H1 (cell line): Measurements from ENCODE around the gene TRAPPC3. TPM values are rescaled to one million over a fixed set of nuclear protein-coding genes. Genes with fewer than 3 reads are reported as not detected.

Source experiments
- CTCF ChIA-PET: fragments of 300-600 bp; sonication (Branson Sonifier 250); formaldehyde crosslinking; loops from one replicate; lab custom pipeline; 2021; ENCODE audit not compliant: partially characterized antibody; lab: Charles Lee
- POLR2A ChIA-PET: fragments of 300-600 bp; sonication (Branson Sonifier 250); formaldehyde crosslinking; loops from one replicate; lab custom pipeline; 2021; ENCODE audit warnings: inconsistent platforms; ENCODE audit not compliant: partially characterized antibody; lab: Charles Lee
- DNase-seq, 2 experiments: peaks; one replicate each; pipeline versions ENCODE4 v3.0.0 to v3.0.0-alpha.2; 2010 to 2022; ENCODE audit warnings: low spot score in 2 of 2, low read depth in 1 of 2, mixed read lengths in 1 of 2
- FAIRE-seq: peaks from 2 replicates; lab custom pipeline; 2011; peaks lifted over from hg19 to GRCh38; lab: Jason Lieb, UNC
- H2AFZ ChIP-seq: 2 replicates; pipeline ENCODE4 v1.8.1; 2012; ENCODE audit warnings: low read length, inconsistent platforms
- H2AK5ac ChIP-seq: 2 replicates; pipeline ENCODE4 v1.6.1; 2013; ENCODE audit warnings: low read depth, low read length
- H2BK120ac ChIP-seq: replicated peaks from 2 replicates; pipeline ENCODE3; 2013; ENCODE audit warnings: low read depth, low read length, inconsistent platforms
- H2BK12ac ChIP-seq: 2 replicates; pipeline ENCODE4 v1.6.1; 2013; ENCODE audit warnings: low read depth, low read length
- H2BK15ac ChIP-seq: 2 replicates; pipeline ENCODE4 v1.6.1; 2013; ENCODE audit warnings: low read length
- H2BK20ac ChIP-seq: 2 replicates; pipeline ENCODE4 v1.6.1; 2013; ENCODE audit warnings: low read length
- H2BK5ac ChIP-seq: 2 replicates; pipeline ENCODE4 v1.6.1; 2013; ENCODE audit warnings: low read depth, low read length
- H3K14ac ChIP-seq: 2 replicates; pipeline ENCODE4 v1.6.1; 2013; ENCODE audit warnings: inconsistent platforms; ENCODE audit not compliant: insufficient read length
- H3K18ac ChIP-seq: 2 replicates; pipeline ENCODE4 v1.6.1; 2013; ENCODE audit warnings: low read length; ENCODE audit errors: extremely low read depth
- H3K23ac ChIP-seq: 2 replicates; pipeline ENCODE4 v1.6.1; 2013; ENCODE audit warnings: inconsistent platforms; ENCODE audit not compliant: insufficient read length
- H3K23me2 ChIP-seq: 2 replicates; pipeline ENCODE4 v1.6.1; 2013; ENCODE audit warnings: low read depth, low read length
- H3K27ac ChIP-seq: 2 replicates; pipeline ENCODE4 v1.6.1; 2011; ENCODE audit warnings: low read depth, low read length, inconsistent platforms
- H3K27me3 ChIP-seq, 4 experiments: replicated peaks in 1 of 4; 1 replicate in 1 of 4; 2 replicates in 3 of 4; pipeline versions ENCODE4 v1.6.1 to v1.8.1; 2011 to 2013; ENCODE audit warnings: low read length in 3 of 4, mild to moderate bottlenecking in 3 of 4, inconsistent platforms in 2 of 4, mixed read lengths in 2 of 4, moderate library complexity in 1 of 4; ENCODE audit not compliant: control insufficient read depth in 3 of 4, insufficient read depth in 3 of 4; ENCODE audit errors: extremely low read depth in 1 of 4
- H3K36me3 ChIP-seq, 4 experiments: 2 replicates each; pipeline versions ENCODE4 v1.6.1 to v1.8.1; 2011 to 2013; ENCODE audit warnings: mild to moderate bottlenecking in 4 of 4, low read length in 3 of 4, moderate library complexity in 2 of 4, control low read depth in 1 of 4, inconsistent platforms in 1 of 4; ENCODE audit not compliant: insufficient read depth in 4 of 4, control insufficient read depth in 2 of 4
- H3K4ac ChIP-seq: replicated peaks from 2 replicates; pipeline ENCODE3; 2013; ENCODE audit warnings: low read length, low read depth, mixed read lengths, inconsistent platforms; ENCODE audit not compliant: insufficient read length
- H3K4me1 ChIP-seq, 4 experiments: replicated peaks in 1 of 4; 1 replicate in 1 of 4; 2 replicates in 3 of 4; pipeline versions ENCODE4 v1.6.1 to v1.8.1; 2011 to 2013; ENCODE audit warnings: low read length in 3 of 4, inconsistent platforms in 2 of 4, mixed read lengths in 1 of 4; ENCODE audit not compliant: insufficient read depth in 4 of 4, control insufficient read depth in 3 of 4
- H3K4me2 ChIP-seq, 2 experiments: 2 replicates each; pipeline versions ENCODE4 v1.6.1 to v1.8.1; 2011 to 2013; ENCODE audit warnings: low read depth in 2 of 2, low read length in 2 of 2, control low read depth in 1 of 2, inconsistent platforms in 1 of 2, mild to moderate bottlenecking in 1 of 2; ENCODE audit not compliant: insufficient read depth in 1 of 2
- H3K4me3 ChIP-seq, 4 experiments: fragments of 200-600, 300-600 bp in 1 of 4; sonication (generic), shearing (Covaris generic), sonication (Bioruptor Twin) in 1 of 4; 2 replicates each; pipeline versions ENCODE4 v1.5.1 to v1.8.1; 2011 to 2016; ENCODE audit warnings: low read length in 4 of 4, low read depth in 3 of 4, control low read depth in 2 of 4, inconsistent platforms in 2 of 4, mild to moderate bottlenecking in 2 of 4, mixed read lengths in 1 of 4, moderate library complexity in 1 of 4; ENCODE audit not compliant: insufficient read depth in 2 of 4; ENCODE audit errors: extremely low read depth in 1 of 4
- H3K56ac ChIP-seq: replicated peaks from 2 replicates; pipeline ENCODE3; 2013; ENCODE audit warnings: low read depth, mild to moderate bottlenecking, mixed read lengths, low read length, inconsistent platforms; ENCODE audit not compliant: insufficient read length
- H3K79me1 ChIP-seq: 2 replicates; pipeline ENCODE4 v1.6.1; 2013; ENCODE audit warnings: low read depth, low read length, control low read depth
- H3K79me2 ChIP-seq, 2 experiments: 2 replicates each; pipeline versions ENCODE4 v1.6.1 to v1.8.1; 2012 to 2013; ENCODE audit warnings: low read length in 2 of 2, mild to moderate bottlenecking in 2 of 2, inconsistent platforms in 1 of 2; ENCODE audit not compliant: insufficient read depth in 2 of 2, control insufficient read depth in 1 of 2
- H3K9ac ChIP-seq, 4 experiments: replicated peaks in 1 of 4; 1 replicate in 1 of 4; 2 replicates in 3 of 4; pipeline versions ENCODE4 v1.6.1 to v1.8.1; 2011 to 2013; ENCODE audit warnings: low read depth in 3 of 4, low read length in 3 of 4, control low read depth in 2 of 4, mild to moderate bottlenecking in 2 of 4, moderate library complexity in 2 of 4, inconsistent platforms in 1 of 4; ENCODE audit errors: extremely low read depth in 1 of 4
- H3K9me3 ChIP-seq, 2 experiments: 2 replicates each; pipeline versions ENCODE4 v1.6.1 to v1.8.1; 2012 to 2013; ENCODE audit warnings: mild to moderate bottlenecking in 2 of 2, moderate library complexity in 2 of 2, control low read depth in 1 of 2, inconsistent platforms in 1 of 2, low read depth in 1 of 2, low read length in 1 of 2, mixed read lengths in 1 of 2; ENCODE audit not compliant: insufficient read depth in 2 of 2
- H4K20me1 ChIP-seq, 2 experiments: replicated peaks in 1 of 2; 2 replicates each; pipeline versions ENCODE3 to v1.8.1; 2011 to 2013; ENCODE audit warnings: inconsistent platforms in 2 of 2, low read length in 2 of 2, mild to moderate bottlenecking in 1 of 2; ENCODE audit not compliant: insufficient read depth in 2 of 2, control insufficient read depth in 1 of 2
- H4K5ac ChIP-seq: 2 replicates; pipeline ENCODE4 v1.6.1; 2013; ENCODE audit warnings: low read length, low read depth, mixed read lengths, inconsistent platforms; ENCODE audit not compliant: insufficient read length
- H4K8ac ChIP-seq: 2 replicates; pipeline ENCODE4 v1.8.0; 2013; ENCODE audit warnings: mild to moderate bottlenecking, moderate library complexity, low read length, inconsistent platforms; ENCODE audit not compliant: insufficient read depth; ENCODE audit errors: extremely low read depth
- H4K91ac ChIP-seq: replicated peaks from 2 replicates; pipeline ENCODE3; 2013; ENCODE audit warnings: low read length, mixed read lengths, inconsistent platforms; ENCODE audit not compliant: insufficient read length
- CEBPB ChIP-seq: IDR thresholded peaks from 2 replicates; pipeline ENCODE4 v1.6.1; 2012; ENCODE audit warnings: low read depth, low read length
- CREB1 ChIP-seq: IDR thresholded peaks from 2 replicates; pipeline ENCODE4 v1.6.1; 2012; ENCODE audit warnings: inconsistent platforms
- HDAC2 ChIP-seq, 2 experiments: fragments of 300-600 bp in 1 of 2; sonication (generic) in 1 of 2; IDR thresholded peaks; 2 replicates each; pipeline ENCODE4 v1.6.1; 2011 to 2012; ENCODE audit warnings: low read depth in 2 of 2, low read length in 2 of 2, mild to moderate bottlenecking in 2 of 2, moderate library complexity in 2 of 2, borderline replicate concordance in 1 of 2, inconsistent platforms in 1 of 2
- KDM1A ChIP-seq: fragments of 200-600, 300-600 bp; sonication (generic); IDR thresholded peaks from 2 replicates; pipeline ENCODE4 v1.7.1; 2016; ENCODE audit warnings: mild to moderate bottlenecking, low read length, borderline replicate concordance
- POLR2A ChIP-seq, 2 experiments: IDR thresholded peaks; 1 replicate in 1 of 2; 2 replicates in 1 of 2; pipeline ENCODE4 v1.6.1; 2011; ENCODE audit warnings: low read depth in 2 of 2, low read length in 2 of 2, mild to moderate bottlenecking in 2 of 2; ENCODE audit errors: control extremely low read depth in 1 of 2
- POU5F1 ChIP-seq: IDR thresholded peaks from 2 replicates; pipeline ENCODE4 v1.6.1; 2011; ENCODE audit warnings: low read depth, mild to moderate bottlenecking, low read length, moderate library complexity
- RFX5 ChIP-seq: IDR thresholded peaks from 2 replicates; pipeline ENCODE4 v1.6.1; 2011; ENCODE audit warnings: low read depth, low read length, improper control_type of control experiment, borderline replicate concordance
- RNF2 ChIP-seq: fragments of 200-900, 300-1000 bp; sonication (generic); IDR thresholded peaks from 2 replicates; pipeline ENCODE4 v1.7.1; 2016; ENCODE audit warnings: borderline replicate concordance, low read depth, mild to moderate bottlenecking, antibody characterized with exemption, low read length; ENCODE audit not compliant: poor library complexity, severe bottlenecking; ENCODE audit errors: missing control alignments
- RXRA ChIP-seq: IDR thresholded peaks from 2 replicates; pipeline ENCODE4 v1.6.1; 2011; ENCODE audit warnings: low read depth, mild to moderate bottlenecking, low read length, moderate library complexity; ENCODE audit not compliant: insufficient read depth
- SAP30 ChIP-seq: fragments of 300-600 bp; sonication (generic); IDR thresholded peaks from 2 replicates; pipeline ENCODE4 v1.7.1; 2012; ENCODE audit warnings: low read length, moderate library complexity, mild to moderate bottlenecking, inconsistent platforms; ENCODE audit not compliant: insufficient read depth, insufficient replicate concordance
- SP1 ChIP-seq: IDR thresholded peaks from 2 replicates; pipeline ENCODE4 v1.6.1; 2011; ENCODE audit warnings: low read depth, low read length
- SP4 ChIP-seq: IDR thresholded peaks from 2 replicates; pipeline ENCODE4 v1.6.1; 2012; ENCODE audit warnings: low read length, inconsistent platforms
- SUZ12 ChIP-seq: fragments of 200-600 bp; sonication (generic); IDR thresholded peaks from 2 replicates; pipeline ENCODE4 v1.6.1; 2012; ENCODE audit warnings: mild to moderate bottlenecking, inconsistent platforms, low read length, moderate library complexity, mixed read lengths
- TEAD4 ChIP-seq: IDR thresholded peaks from 2 replicates; pipeline ENCODE4 v1.6.1; 2012; ENCODE audit warnings: low read depth, low read length, inconsistent platforms, mixed read lengths
- WGBS, 2 experiments: shearing (Covaris generic) in 1 of 2; methylation state at CpG; one replicate each; pipeline versions ENCODE4 v1.1.6 to v1.1.7; 2013 to 2015; ENCODE audit warnings: low lambda C conversion rate in 2 of 2, mixed read lengths in 2 of 2, inconsistent platforms in 1 of 2, low coverage in 1 of 2, missing lambda C conversion rate in 1 of 2; ENCODE audit not compliant: insufficient replicate concordance in 2 of 2, insufficient coverage in 1 of 2, insufficient read length in 1 of 2; ENCODE audit errors: extremely low coverage in 1 of 2, missing lambda C conversion rate in 1 of 2; 5-methylcytosine and 5-hydroxymethylcytosine counted together
- polyA plus RNA-seq, 7 experiments: library from polyadenylated mRNA; depleted of rRNA in 3 of 7; stranded (reverse) in 5 of 7; unstranded in 2 of 7; fragments of >200 nt in 5 of 7; fragments of 200-250 nt in 2 of 7; gene quantifications; 1 replicate in 5 of 7; 2 replicates in 1 of 7; 4 replicates in 1 of 7; pipeline versions ENCODE4 v1.2.1 to v1.2.3, GENCODE V29; 2011 to 2013; ENCODE audit warnings: missing spikeins in 2 of 7, mixed read lengths in 2 of 7
- total RNA-seq: library from RNA; stranded (reverse); fragmentation: NEBNext Ultra II Directional; extraction: Animal tissue kit (Norgen Biotek cat#: 25700); gene quantifications from 2 replicates; pipeline ENCODE4 v1.2.1, GENCODE V29; 2021

Gene TRAPPC3
- total and polyA plus RNA-seq, 2 of the 8 experiments (the other 6 are each of a cell fraction or from before 2014, with no cell fraction given) = 47.8 to 51.0 TPM

- CTCF ChIA-PET = interaction anchor here (1.2 to 4.0 kb wide), 5 partner anchors 9 to 254 kb away, joined by 3 to 38 read pairs (median 3); no protein-coding TSS in a partner anchor
- TF ChIP-seq SP1 (no peak), POLR2A (IDR thresholded peaks at IDR 0.05; ENCODE audit: control extremely low read depth in 1 of 2, low read depth in 2 of 2, low read length in 2 of 2) (no peak), TEAD4 (no peak), CREB1 (no peak), SAP30 (no peak), SP4 (no peak), POU5F1 (no peak), RXRA (no peak), CEBPB (no peak), HDAC2 (IDR thresholded peaks at IDR 0.05; ENCODE audit: borderline replicate concordance in 1 of 2, low read depth in 2 of 2, low read length in 2 of 2) (no peak), KDM1A (no peak), RFX5 (no peak), SUZ12 (no peak), RNF2 (no peak)
Measured at GRCh38 chr1:36088265-36088576, 61.1 kb downstream of the TRAPPC3 start.

More at GRCh38 chr1:36088265-36088576, 61.1 kb downstream of the TRAPPC3 start:
- Histone ChIP-seq H2AK5ac (no peak overlapping the region), H3K14ac (no peak overlapping the region), H2BK5ac (peak overlapping the region; percentile 63; the same call in 1 of the 2 replicates), H3K27ac (no peak overlapping the region), H3K36me3 (peaks cover 10 to 22% (median 18%) of the 10 kb centered on the region in 4 experiments; a peak in 7 of 8 replicates), H3K79me2 (peaks cover 0 to 15% of the 10 kb centered on the region in 2 experiments; a peak in 2 of 4 replicates), H3K23me2 (peaks cover 12% of the 10 kb centered on the region; the same call in 1 of the 2 replicates), H3K9ac (peak overlapping the region in 2 of 4 experiments; percentile 20; a peak in 2 of 7 replicates), H2BK120ac (no peak overlapping the region), H3K79me1 (peaks cover 5% of the 10 kb centered on the region; the same call in 1 of the 2 replicates), H2BK12ac (no peak overlapping the region), H2BK20ac (no peak overlapping the region), H4K91ac (peak overlapping the region; percentile 82), H3K4me1 (peaks cover 0 to 18% (median 12%) of the 10 kb centered on the region in 4 experiments; a peak in 5 of 7 replicates), H3K18ac (no peak overlapping the region), H3K4me2 (peak overlapping the region; percentile 2 to 92; a peak in 3 of 4 replicates), H4K5ac (no peak overlapping the region), H3K4ac (no peak overlapping the region), H4K20me1 (peaks cover 0 to 10% of the 10 kb centered on the region in 2 experiments), H2BK15ac (peak overlapping the region; percentile 88; the same call in 1 of the 2 replicates), H3K23ac (no peak overlapping the region), H4K8ac (peak overlapping the region; percentile 84; the same call in 1 of the 2 replicates), H2AFZ (peak overlapping the region; percentile 55; the same call in 1 of the 2 replicates), H3K4me3 (peak overlapping the region in 3 of 4 experiments; percentile 73 to 94 (median 89); a peak in 6 of 8 replicates), H3K27me3 (peaks cover 0 to 3% (median 0%) of the 10 kb centered on the region in 4 experiments; a peak in 2 of 7 replicates), H3K56ac (no peak overlapping the region), H3K9me3 (no peaks in the 10 kb centered on the region)
- no peak for FAIRE-seq
- POLR2A ChIA-PET = interaction anchor here (1.4 to 1.8 kb wide), 2 partner anchors 9 to 236 kb away, joined by 3 to 5 read pairs; partner anchors contain the start of gene EVA1B
- no peak for DNase-seq
- WGBS, 2 experiments = 70% methylated on average over 4 of the region's 8 CpGs; no CpG with 5 or more reads in 1 of the 2 experiments
